Stomach (tissue), 9 donors: ENCODE data around the gene P2RY11. TPM values are rescaled to one million over a fixed set of nuclear protein-coding genes. Genes with fewer than 3 reads are reported as not detected.

Experiments
- DNase-seq, 2 donors: peaks; one replicate each; pipeline versions ENCODE4 v3.0.0 to v3.0.0-alpha.2; 2013 to 2019
- H3K27ac ChIP-seq, 5 donors: fragments of 200-600 bp in 4 of 5; sonication (generic) in 4 of 5; one replicate each; pipeline ENCODE4 v1.5.1; 2013 to 2019; ENCODE audit warnings: mild to moderate bottlenecking in 1 of 5, moderate library complexity in 1 of 5
- H3K27me3 ChIP-seq, 3 donors: fragments of 200-600 bp; sonication (generic); one replicate each; pipeline ENCODE4 v1.5.1; 2017 to 2019; ENCODE audit warnings: mixed run types in 1 of 3
- H3K36me3 ChIP-seq, 4 donors: fragments of 200-600 bp; sonication (generic); 1 replicate in 3 of 4; 2 replicates in 1 of 4; pipeline ENCODE4 v1.5.1; 2016 to 2019
- H3K4me1 ChIP-seq, 4 donors: fragments of 200-600 bp; sonication (generic); one replicate each; pipeline ENCODE4 v1.5.1; 2016 to 2019
- H3K4me3 ChIP-seq, 4 donors: fragments of 200-600 bp; sonication (generic) in 3 of 4; one replicate each; pipeline ENCODE4 v1.5.1; 2016 to 2019; ENCODE audit warnings: mild to moderate bottlenecking in 1 of 4
- H3K9me3 ChIP-seq, 4 donors: fragments of 200-600 bp; sonication (generic); one replicate each; pipeline ENCODE4 v1.5.1; 2016 to 2019
- CTCF ChIP-seq, 7 experiments: fragments of 450-650 bp in 4 of 7; fragments of 200-600 bp in 3 of 7; sonication (generic) in 3 of 7; IDR thresholded peaks; one replicate each; pipeline ENCODE4 v1.5.1; 2016 to 2019; ENCODE audit warnings: antibody characterized with exemption in 7 of 7, control low read depth in 2 of 7, mild to moderate bottlenecking in 1 of 7
- EP300 ChIP-seq: sonication (generic); formaldehyde crosslinking; IDR thresholded peaks from one replicate; pipeline ENCODE4 v1.6.1; 2017; ENCODE audit warnings: antibody characterized with exemption
- POLR2A ChIP-seq, 4 donors: fragments of 450-650 bp; IDR thresholded peaks; one replicate each; pipeline ENCODE4 v1.6.1; 2016; ENCODE audit warnings: antibody characterized with exemption in 4 of 4, control low read depth in 2 of 4, mild to moderate bottlenecking in 1 of 4, moderate library complexity in 1 of 4
- POLR2AphosphoS5 ChIP-seq, 3 donors: sonication (generic); formaldehyde crosslinking; IDR thresholded peaks; one replicate each; pipeline ENCODE4 v1.6.1; 2016; ENCODE audit warnings: antibody characterized with exemption in 3 of 3
- WGBS, 5 donors: extraction: QIAGEN DNeasy Blood & Tissue Kit in 3 of 5; methylation state at CpG; one replicate each; pipeline versions ENCODE4 v1.1.5 to v1.1.7; 2013 to 2018; 5-methylcytosine and 5-hydroxymethylcytosine counted together
- intact Hi-C: fragments of 100-400 bp; cut with DNase I; formaldehyde crosslinking; loops from one replicate; pipeline ENCODE4 v1.15.1; 2023; ENCODE audit warnings: low total_unique reads
- polyA plus RNA-seq, 3 donors: library from polyadenylated mRNA; stranded (reverse); fragments of 200-250 nt; gene quantifications; one replicate each; pipeline ENCODE4 v1.2.3, GENCODE V29; 2013
- total RNA-seq, 5 donors: library from RNA; depleted of rRNA; stranded (reverse); fragments of >200 nt; gene quantifications; one replicate each; pipeline versions ENCODE4 v1.1.0 to v1.2.3, GENCODE V29; 2014 to 2016
- donor health status: healthy with polysubstance abuse.
- donor health status: Bipolar disorder and iron deficiency.
- donor health status: healthy.

The P2RY11 gene
- total and polyA plus RNA-seq, 8 donors = 1.8 to 24.8 (median 5.0) TPM

- Histone ChIP-seq H3K4me3 (no peak overlapping the region), H3K27ac (no peak overlapping the region), H3K36me3 (peaks cover 95 to 100% (median 99%) of the 10 kb centered on the region in 4 donors), H3K4me1 (no peaks in the 10 kb centered on the region), H3K9me3 (no peaks in the 10 kb centered on the region), H3K27me3 (no peaks in the 10 kb centered on the region)
- 85 to 92% (median 90%) methylated on average over 4 of the region's 4 CpGs for WGBS, 5 donors
- intact Hi-C loops = no loop called here
- TF ChIP-seq EP300 (no peak), POLR2AphosphoS5 (IDR thresholded peaks at IDR 0.05) (no peak), POLR2A (IDR thresholded peaks at IDR 0.05) (no peak), CTCF (IDR thresholded peaks at IDR 0.05) (no peak)
- DNase-seq = no peak
These were observed 44.3 kb downstream of the P2RY11 start for GRCh38 chr19:10155839-10156238.

GRCh38 chr19:10158071-10158470, 46.6 kb downstream of the P2RY11 start:
- Histone ChIP-seq H3K9me3 (no peaks in the 10 kb centered on the region), H3K4me1 (no peaks in the 10 kb centered on the region), H3K27me3 (no peaks in the 10 kb centered on the region), H3K36me3 (peaks cover 99 to 100% (median 100%) of the 10 kb centered on the region in 4 donors), H3K27ac (no peak overlapping the region), H3K4me3 (no peak overlapping the region)
- intact Hi-C loops = no loop called here
- no peak for TF ChIP-seq CTCF (IDR thresholded peaks at IDR 0.05)
- TF ChIP-seq POLR2A (IDR thresholded peaks at IDR 0.05) = no peak
- TF ChIP-seq EP300 = no peak
- TF ChIP-seq POLR2AphosphoS5 (IDR thresholded peaks at IDR 0.05) = no peak
- WGBS, 5 donors = 92 to 100% (median 93%) methylated on average over 4 to 8 of the region's 8 CpGs
- DNase-seq = no peak

- DNase-seq = no peak
- Histone ChIP-seq H3K36me3 (peaks cover 100% of the 10 kb centered on the region in 4 donors), H3K27me3 (no peaks in the 10 kb centered on the region), H3K9me3 (no peaks in the 10 kb centered on the region), H3K27ac (no peak overlapping the region), H3K4me1 (no peaks in the 10 kb centered on the region), H3K4me3 (no peak overlapping the region)
- no peak for TF ChIP-seq CTCF (IDR thresholded peaks at IDR 0.05)
- no peak for TF ChIP-seq POLR2AphosphoS5 (IDR thresholded peaks at IDR 0.05)
- WGBS, 5 donors = 92 to 97% (median 94%) methylated on average over 11 of the region's 11 CpGs
- intact Hi-C loops = no loop called here
These were observed 47.0 kb downstream of the P2RY11 start for GRCh38 chr19:10158485-10158884.

- Histone ChIP-seq H3K27me3 (no peaks in the 10 kb centered on the region), H3K4me3 (no peak overlapping the region), H3K4me1 (no peaks in the 10 kb centered on the region), H3K9me3 (no peaks in the 10 kb centered on the region), H3K36me3 (peaks cover 91 to 100% (median 100%) of the 10 kb centered on the region in 4 donors), H3K27ac (no peak overlapping the region)
- DNase-seq = no peak
- TF ChIP-seq CTCF (IDR thresholded peaks at IDR 0.05) = no peak
- TF ChIP-seq POLR2AphosphoS5 (IDR thresholded peaks at IDR 0.05) = no peak
- 90 to 92% (median 91%) methylated on average over 16 of the region's 16 CpGs for WGBS, 5 donors
- intact Hi-C loops = no loop called here
These were observed 48.1 kb downstream of the P2RY11 start for GRCh38 chr19:10159610-10160009.
